HepG2 (cell line): Measurements from ENCODE around the gene SLC16A9. TPM values are rescaled to one million over a fixed set of nuclear protein-coding genes. Genes with fewer than 3 reads are reported as not detected.

Experiments used
- ATAC-seq: fragments of 200-7000 bp; cut with Tn5 transposase; 3 replicates; pipeline ENCODE4 v1.9.1; 2020; ENCODE audit warnings: mild to moderate bottlenecking, moderate library complexity
- BruUV-seq: library from RNA; stranded (reverse); fragments of 400-500 nt; replicated peaks from 2 replicates; lab custom pipeline; 2021; lab: Mats Ljungman, UMichigan
- CTCF ChIA-PET: fragments of 300-600 bp; formaldehyde crosslinking; extraction: SDS; loops from one replicate; lab custom pipeline; 2021; ENCODE audit warnings: low total read pairs, inconsistent platforms, low intra/inter-chr PET ratio; lab: Yijun Ruan, JAX
- POLR2A ChIA-PET: fragments of 350-600 bp; sonication (Branson Sonifier 250); formaldehyde crosslinking; loops from one replicate; lab custom pipeline; 2020; ENCODE audit warnings: antibody characterized with exemption, inconsistent platforms; lab: Yijun Ruan, JAX
- DNase-seq: peaks from one replicate; pipeline ENCODE4 v3.0.0-alpha.2; 2015; ENCODE audit warnings: low spot score
- FAIRE-seq: peaks from 3 replicates; lab custom pipeline; 2011; peaks lifted over from hg19 to GRCh38; lab: Jason Lieb, UNC
- H2AFZ ChIP-seq: one replicate; pipeline ENCODE4 v1.6.1; 2011; ENCODE audit warnings: low read length, inconsistent platforms
- H3K27ac ChIP-seq: fragments of 300-600 bp; 3 replicates; pipeline ENCODE4 v1.8.0; 2011; ENCODE audit warnings: mixed run types, mild to moderate bottlenecking, mixed read lengths, low read length, inconsistent platforms; ENCODE audit not compliant: insufficient read depth; ENCODE audit errors: extremely low read length
- H3K27me3 ChIP-seq, 2 experiments: fragments of 200-600 bp in 1 of 2; 2 replicates in 1 of 2; 3 replicates in 1 of 2; pipeline versions ENCODE4 v1.6.0 to v1.8.0; 2011; ENCODE audit warnings: low read length in 2 of 2, mild to moderate bottlenecking in 2 of 2, moderate library complexity in 2 of 2, inconsistent platforms in 1 of 2; ENCODE audit not compliant: insufficient read depth in 2 of 2, control insufficient read depth in 1 of 2
- H3K36me3 ChIP-seq, 2 experiments: fragments of 200-600 bp in 1 of 2; replicated peaks in 1 of 2; 2 replicates in 1 of 2; 3 replicates in 1 of 2; pipeline versions ENCODE4 v1.5.1 to v1.8.0; 2011; ENCODE audit warnings: low read length in 2 of 2, inconsistent platforms in 1 of 2; ENCODE audit not compliant: insufficient read depth in 2 of 2, control insufficient read depth in 1 of 2
- H3K4me1 ChIP-seq: 2 replicates; pipeline ENCODE4 v1.5.1; 2012; ENCODE audit warnings: low read length, inconsistent platforms; ENCODE audit not compliant: insufficient read depth
- H3K4me2 ChIP-seq: 2 replicates; pipeline ENCODE4 v1.6.0; 2011; ENCODE audit warnings: low read depth, low read length, inconsistent platforms
- H3K4me3 ChIP-seq, 3 experiments: fragments of 200-600 bp in 1 of 3; sonication (generic), shearing (Covaris generic) in 1 of 3; replicated peaks in 1 of 3; 2 replicates each; pipeline ENCODE4 v1.5.1; 2011 to 2016; ENCODE audit warnings: low read length in 3 of 3, inconsistent platforms in 2 of 3, low read depth in 2 of 3, mild to moderate bottlenecking in 2 of 3, control low read depth in 1 of 3, mixed read lengths in 1 of 3; ENCODE audit not compliant: insufficient read depth in 1 of 3
- H3K79me2 ChIP-seq: one replicate; pipeline ENCODE4 v1.6.1; 2011; ENCODE audit warnings: low read length, inconsistent platforms; ENCODE audit not compliant: insufficient read depth
- H3K9ac ChIP-seq: 2 replicates; pipeline ENCODE4 v1.6.0; 2011; ENCODE audit warnings: mild to moderate bottlenecking, low read depth, low read length, inconsistent platforms; ENCODE audit not compliant: insufficient read depth
- H3K9me3 ChIP-seq: 2 replicates; pipeline ENCODE4 v1.5.1; 2012; ENCODE audit warnings: mild to moderate bottlenecking, low read length
- H4K20me1 ChIP-seq: 2 replicates; pipeline ENCODE4 v1.6.0; 2011; ENCODE audit warnings: inconsistent platforms, mild to moderate bottlenecking, low read length, moderate library complexity; ENCODE audit not compliant: insufficient read depth
- ATM ChIP-seq: fragments of 450-650 bp; IDR thresholded peaks from 2 replicates; pipeline ENCODE4 v1.7.1; 2017; ENCODE audit warnings: mild to moderate bottlenecking, borderline replicate concordance
- CEBPG ChIP-seq: IDR thresholded peaks from 2 replicates; pipeline ENCODE4 v1.6.1; 2016
- CERS6 ChIP-seq: sonication (generic); formaldehyde crosslinking; IDR thresholded peaks from 2 replicates; pipeline ENCODE4 v1.5.0; 2020; ENCODE audit warnings: missing genetic modification reagents
- EZH2 ChIP-seq: conservative IDR thresholded peaks from 2 replicates; pipeline ENCODE4 v1.6.1; 2012; ENCODE audit warnings: mild to moderate bottlenecking, low read depth, low read length, moderate library complexity
- MTF1 ChIP-seq: sonication (generic); formaldehyde crosslinking; IDR thresholded peaks from 2 replicates; pipeline ENCODE4 v1.5.0; 2020; ENCODE audit warnings: missing genetic modification reagents
- RBM22 ChIP-seq: fragments of 200-400 bp; formaldehyde crosslinking; optimal IDR thresholded peaks from 2 replicates; pipeline ENCODE3; 2017; ENCODE audit warnings: mild to moderate bottlenecking, low read length, moderate library complexity
- SCMH1 ChIP-seq: sonication (generic); formaldehyde crosslinking; IDR thresholded peaks from 2 replicates; pipeline ENCODE4 v1.9.0; 2021; ENCODE audit warnings: missing genetic modification reagents, mild to moderate bottlenecking, borderline replicate concordance
- TAF1 ChIP-seq: sonication (generic); formaldehyde crosslinking; IDR thresholded peaks from 2 replicates; pipeline ENCODE4 v1.4.0; 2020; ENCODE audit warnings: missing genetic modification reagents
- ZBTB14 ChIP-seq: sonication (generic); formaldehyde crosslinking; IDR thresholded peaks from 2 replicates; pipeline ENCODE4 v1.4.0; 2020; ENCODE audit warnings: missing genetic modification reagents
- ZNF33A ChIP-seq: sonication (generic); formaldehyde crosslinking; IDR thresholded peaks from 2 replicates; pipeline ENCODE4 v1.5.1; 2020; ENCODE audit warnings: missing genetic modification reagents, mild to moderate bottlenecking, moderate library complexity, borderline replicate concordance
- ZNF431 ChIP-seq: sonication (generic); formaldehyde crosslinking; IDR thresholded peaks from 2 replicates; pipeline ENCODE4 v1.9.0; 2022; ENCODE audit warnings: missing genetic modification reagents, low read depth, mild to moderate bottlenecking, borderline replicate concordance
- ZNF616 ChIP-seq: sonication (generic); formaldehyde crosslinking; IDR thresholded peaks from 2 replicates; pipeline ENCODE4 v1.5.0; 2020; ENCODE audit warnings: low read depth, mild to moderate bottlenecking, missing genetic modification reagents
- WGBS: methylation state at CpG from one replicate; pipeline ENCODE4 v1.1.6; 2017; ENCODE audit warnings: low lambda C conversion rate; 5-methylcytosine and 5-hydroxymethylcytosine counted together
- in situ Hi-C: cut with HindIII; loops from 2 replicates; pipeline ENCODE4 v1.10.0; 2017; ENCODE audit warnings: low pct_unique_long_range_greater_than_20kb; ENCODE audit not compliant: extremely low pct_ligation_motif_present
- intact Hi-C: fragments of 100-400 bp; cut with micrococcal nuclease; formaldehyde crosslinking; loops from one replicate; pipeline ENCODE4 v1.10.0; 2022; ENCODE audit not compliant: unreplicated experiment
- polyA plus RNA-seq, 8 experiments: library from polyadenylated mRNA; depleted of rRNA in 3 of 8; stranded (reverse) in 7 of 8; unstranded in 1 of 8; fragments of >200 nt; fragmentation: Illumina TruSeq in 4 of 8; extraction: Trizol in 4 of 8; gene quantifications; 2 replicates each; pipeline versions ENCODE4 v1.2.1 to v1.2.3, GENCODE V29; 2011 to 2016; ENCODE audit warnings: low read depth in 4 of 8, missing spikeins in 1 of 8, mixed read lengths in 1 of 8; ENCODE audit not compliant: insufficient read depth in 1 of 8
- total RNA-seq, 5 experiments: library from RNA; depleted of rRNA; stranded (reverse); fragments of >200 nt; fragmentation: Illumina TruSeq; extraction: Trizol; gene quantifications; 2 replicates each; pipeline ENCODE4 v1.2.3, GENCODE V29; 2016; ENCODE audit warnings: low read depth in 1 of 5

SLC16A9 gene
- total and polyA plus RNA-seq, 2 of the 13 experiments (the other 11 are each of a cell fraction or from before 2014, with no cell fraction given): 0.01 to 0.09 TPM

GRCh38 chr10:59655309-59655708 is 54.3 kb downstream of the SLC16A9 start:
- ATAC-seq: no peak
- Histone ChIP-seq H3K27ac (no peak overlapping the region), H3K4me3 (no peak overlapping the region), H4K20me1 (no peaks in the 10 kb centered on the region), H3K9me3 (no peaks in the 10 kb centered on the region), H3K4me2 (no peak overlapping the region), H3K4me1 (no peaks in the 10 kb centered on the region), H3K27me3 (no peaks in the 10 kb centered on the region), H2AFZ (no peak overlapping the region), H3K36me3 (no peaks in the 10 kb centered on the region), H3K79me2 (no peaks in the 10 kb centered on the region), H3K9ac (no peak overlapping the region)
- ChIA-PET POLR2A (no interaction called here), CTCF (no interaction called here)
- intact Hi-C loops: no loop called here
- no peak for FAIRE-seq
- no peak for DNase-seq
- in situ Hi-C loops: no loop called here
- 90% methylated on average over 1 of the region's 1 CpG for WGBS
- TF ChIP-seq ATM: no peak
- BruUV-seq: no TSS peak

- no peak for ATAC-seq
- Histone ChIP-seq H3K36me3 (no peaks in the 10 kb centered on the region), H3K4me3 (no peak overlapping the region), H3K9me3 (no peaks in the 10 kb centered on the region), H2AFZ (no peak overlapping the region), H4K20me1 (no peaks in the 10 kb centered on the region), H3K9ac (no peak overlapping the region), H3K27me3 (no peaks in the 10 kb centered on the region), H3K79me2 (no peaks in the 10 kb centered on the region), H3K4me2 (no peak overlapping the region), H3K27ac (no peak overlapping the region), H3K4me1 (no peaks in the 10 kb centered on the region)
- WGBS: 10% methylated on average over 4 of the region's 4 CpGs
- BruUV-seq: no TSS peak
- no peak for FAIRE-seq
- intact Hi-C loops: no loop called here
- TF ChIP-seq MTF1 (CRISPR knock-in tag) (no peak), EZH2 (no peak), ZNF431 (CRISPR knock-in tag) (no peak), RBM22 (no peak), ZBTB14 (CRISPR knock-in tag) (no peak), SCMH1 (CRISPR knock-in tag) (no peak), ZNF616 (no peak), CEBPG (no peak), TAF1 (CRISPR knock-in tag) (no peak), CERS6 (CRISPR knock-in tag) (no peak), ZNF33A (CRISPR knock-in tag) (no peak)
- POLR2A ChIA-PET: no interaction called here
- in situ Hi-C loops: no loop called here
- DNase-seq: no peak
- CTCF ChIA-PET: no interaction called here
Observed at GRCh38 chr10:59654007-59654406, 55.6 kb downstream of the SLC16A9 start.
